Kidney capillary endothelial cell (primary cell): ENCODE data around the gene SYN1.
A peak's percentile ranks its signal among the peaks of the same experiment; 100 is the strongest.
"Not testable (repeated sequence)": the region's sequence is repeated elsewhere in the genome, so short reads cannot be mapped to it uniquely, and the experiment has no call there.

ENCODE experiments used
- DNase-seq: peaks from one replicate; pipeline ENCODE4 v3.0.0-alpha.2; 2018; ENCODE audit warnings: low spot score

SYN1 gene

DNA sequence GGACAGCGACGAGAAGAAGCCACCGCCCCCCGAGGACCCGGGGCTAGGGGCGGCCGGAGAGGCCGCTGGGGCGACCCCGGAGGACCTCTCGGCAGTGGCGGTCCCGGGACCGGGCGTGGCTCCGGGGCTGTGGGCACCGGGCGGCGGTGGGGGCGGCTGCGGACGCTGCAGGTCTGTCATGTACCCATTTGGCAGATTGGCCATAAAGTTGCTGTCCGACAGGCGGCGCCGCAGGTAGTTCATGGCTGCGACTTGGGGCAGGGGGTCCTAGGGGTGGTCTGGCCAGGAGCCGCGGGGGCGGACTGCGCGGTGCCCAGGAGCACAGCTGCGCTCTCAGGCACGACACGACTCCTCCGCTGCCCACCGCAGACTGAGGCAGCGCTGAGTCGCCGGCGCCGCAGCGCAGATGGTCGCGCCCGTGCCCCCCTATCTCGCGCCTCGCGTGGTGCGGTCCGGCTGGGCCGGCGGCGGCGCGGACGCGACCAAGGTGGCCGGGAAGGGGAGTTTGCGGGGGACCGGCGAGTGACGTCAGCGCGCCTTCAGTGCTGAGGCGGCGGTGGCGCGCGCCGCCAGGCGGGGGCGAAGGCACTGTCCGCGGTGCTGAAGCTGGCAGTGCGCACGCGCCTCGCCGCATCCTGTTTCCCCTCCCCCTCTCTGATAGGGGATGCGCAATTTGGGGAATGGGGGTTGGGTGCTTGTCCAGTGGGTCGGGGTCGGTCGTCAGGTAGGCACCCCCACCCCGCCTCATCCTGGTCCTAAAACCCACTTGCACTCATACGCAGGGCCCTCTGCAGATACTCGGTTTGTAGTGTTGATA lies at the start of gene SYN1:
Gene SYN1, minus strand, starts transcription at position 372 of the 817 bp plus-strand sequence. Its CDS starts 129 bp downstream, at position 243.
- peak; percentile 60 for DNase-seq

- DNase-seq: not testable (repeated sequence)
These were observed 46.1 kb upstream of the SYN1 start for GRCh38 chrX:47665797-47666196.

GRCh38 chrX:47664737-47665136 lies 45.1 kb upstream of the SYN1 start:
- no peak for DNase-seq

- peak; percentile 42 for DNase-seq
These were observed 42.5 kb upstream of the SYN1 start for GRCh38 chrX:47662144-47662657.

GRCh38 chrX:47661539-47661938 lies 41.9 kb upstream of the SYN1 start:
- no peak for DNase-seq

GRCh38 chrX:47659421-47659726 lies 39.7 kb upstream of the SYN1 start:
- no peak for DNase-seq

GRCh38 chrX:47658684-47659420 lies 39.2 kb upstream of the SYN1 start, which contains the start of gene UXT:
TSS of gene UXT (minus strand) at chrX:47659180. CDS start at chrX:47658927, 253 bp downstream.
- DNase-seq: peak; percentile 70

GRCh38 chrX:47658301-47658683 lies 38.6 kb upstream of the SYN1 start:
- DNase-seq: no peak

DNA sequence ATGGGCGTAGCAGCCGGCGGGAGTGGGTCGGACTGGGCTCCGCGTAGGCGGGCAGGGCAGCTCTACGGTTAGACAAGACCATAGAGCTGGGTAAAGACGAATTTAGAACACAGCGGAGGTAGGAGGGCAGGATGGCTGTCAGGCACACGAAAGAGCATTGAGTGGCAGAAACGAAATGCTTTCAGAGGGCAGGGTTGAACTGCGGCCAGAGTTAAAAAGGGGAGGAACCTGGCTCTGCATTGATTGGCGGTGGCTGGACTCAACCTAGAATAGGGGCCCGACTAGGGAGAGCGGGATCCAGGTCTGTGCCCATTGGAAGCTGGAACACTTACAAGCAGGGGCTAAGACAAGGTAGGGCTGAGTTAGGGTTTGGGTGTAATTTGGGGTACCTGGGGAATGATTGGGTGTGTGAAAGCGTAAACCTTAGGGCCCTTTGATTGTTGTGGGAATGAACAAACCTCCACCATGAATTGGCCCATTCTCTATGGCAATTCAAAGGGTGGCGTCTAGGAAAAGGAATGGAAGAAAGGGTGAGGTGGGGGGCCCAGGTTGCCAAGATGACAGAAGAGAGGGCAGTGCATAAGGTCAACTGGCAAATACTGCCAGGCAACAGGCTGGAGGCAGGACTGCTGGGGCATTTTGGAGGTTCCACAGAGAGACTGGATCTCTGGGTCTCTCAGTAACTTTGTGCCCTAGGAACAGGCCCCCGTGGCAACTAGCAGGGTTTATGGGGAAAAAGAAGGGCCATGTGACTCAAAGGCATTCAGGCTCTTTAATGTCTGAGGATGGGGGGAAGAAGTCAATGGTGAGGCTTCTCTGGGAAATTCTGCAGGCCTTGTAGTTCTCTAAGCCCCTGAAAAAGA lies 31.6 kb upstream of the SYN1 start:
- DNase-seq: no peak

GRCh38 chrX:47650164-47651042 lies 30.7 kb upstream of the SYN1 start, which contains the start of gene ELK1:
TSS of gene ELK1 (minus strand) at chrX:47650563. CDS start at chrX:47641441, 9,122 bp downstream.
- DNase-seq: peak; percentile 75

DNA sequence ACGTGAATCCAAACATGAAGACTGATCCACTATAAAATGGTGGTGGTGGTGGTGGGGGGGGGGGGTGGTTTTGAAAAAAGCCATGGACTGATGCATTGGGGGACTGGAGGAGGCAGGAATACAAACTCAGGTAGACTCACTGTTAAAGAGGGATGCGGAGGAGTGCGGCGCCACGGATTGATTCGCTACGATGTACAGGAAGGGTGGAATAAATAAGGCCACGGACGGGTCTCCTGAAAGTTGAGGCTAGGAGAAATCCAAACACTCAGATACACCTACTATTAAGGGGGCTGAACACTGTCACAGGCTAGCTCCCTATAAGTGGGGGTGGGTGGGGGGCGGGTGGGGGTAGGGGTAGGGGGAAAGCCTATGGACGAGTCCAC lies 30.1 kb upstream of the SYN1 start:
- DNase-seq: no peak

GRCh38 chrX:47649271-47649670 lies 29.6 kb upstream of the SYN1 start:
- no peak for DNase-seq

GRCh38 chrX:47648376-47648775 lies 28.7 kb upstream of the SYN1 start:
- no peak for DNase-seq

DNA sequence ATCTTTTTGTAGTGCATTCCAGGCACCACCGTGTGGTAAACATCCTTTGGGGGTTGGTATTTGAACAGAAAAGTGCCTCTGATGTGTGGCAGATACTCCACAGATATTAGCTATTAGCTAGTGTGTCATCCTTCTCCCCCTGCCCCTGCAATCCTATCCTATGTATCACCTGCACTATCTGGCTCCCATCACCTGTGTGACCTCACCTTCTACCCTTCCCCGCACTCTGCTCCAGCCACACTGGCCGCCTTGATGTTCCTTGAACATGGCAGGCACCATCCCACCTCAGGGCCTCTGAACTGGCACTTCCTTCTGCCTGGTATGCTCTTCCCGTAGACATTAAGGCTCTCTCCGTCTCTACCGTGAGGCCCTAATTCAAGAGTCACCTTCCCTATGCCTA lies 27.0 kb upstream of the SYN1 start:
- DNase-seq: no peak

- no peak for DNase-seq
These were observed 25.9 kb upstream of the SYN1 start for GRCh38 chrX:47645530-47645929.

DNA sequence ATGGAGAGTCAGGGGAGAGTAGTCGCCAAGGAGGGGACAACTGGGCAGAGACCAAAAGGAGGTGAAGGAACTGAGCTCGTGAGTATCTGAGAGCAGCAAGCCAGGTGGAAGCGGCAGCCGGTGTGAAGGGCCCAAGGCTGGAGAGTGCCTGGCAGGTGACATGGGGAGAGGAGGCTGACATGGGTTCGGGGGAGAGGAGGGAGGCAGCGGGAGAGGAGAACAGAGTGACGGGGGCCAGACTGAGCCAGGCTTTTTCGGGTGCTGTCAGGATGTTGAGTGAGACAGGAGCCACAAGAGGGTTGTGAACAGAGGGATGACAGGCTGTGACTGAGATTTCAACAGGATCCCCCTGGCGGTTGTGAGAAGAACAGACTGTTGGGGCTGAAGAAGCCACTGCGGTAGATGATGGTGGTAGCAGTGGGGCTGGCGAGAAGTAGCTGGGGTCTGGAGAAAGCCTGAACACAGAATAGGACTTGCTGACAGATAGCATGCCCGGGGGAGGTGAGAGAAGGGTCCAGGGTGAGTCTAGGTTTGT lies 25.0 kb upstream of the SYN1 start:
- no peak for DNase-seq

DNA sequence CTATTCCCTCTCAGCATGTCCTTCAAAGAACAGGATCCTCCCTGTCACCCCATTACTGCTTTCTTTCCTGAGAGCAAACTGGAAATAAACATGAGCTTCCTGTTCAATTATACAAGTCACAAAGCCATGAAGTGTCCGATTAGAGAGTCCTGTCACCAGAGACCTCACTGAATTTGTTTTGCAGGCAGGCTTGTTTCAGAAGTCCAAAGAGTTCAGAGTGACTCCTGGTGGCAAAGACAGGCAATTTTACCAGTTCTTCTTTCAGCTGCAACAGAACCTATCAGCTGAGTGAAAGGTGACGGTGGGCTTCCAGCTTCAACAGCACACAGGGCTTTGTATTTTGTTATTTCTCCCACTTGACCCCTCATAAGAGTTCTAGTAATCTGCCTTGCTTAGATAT lies 24.3 kb upstream of the SYN1 start:
- peak; percentile 14 for DNase-seq

DNA sequence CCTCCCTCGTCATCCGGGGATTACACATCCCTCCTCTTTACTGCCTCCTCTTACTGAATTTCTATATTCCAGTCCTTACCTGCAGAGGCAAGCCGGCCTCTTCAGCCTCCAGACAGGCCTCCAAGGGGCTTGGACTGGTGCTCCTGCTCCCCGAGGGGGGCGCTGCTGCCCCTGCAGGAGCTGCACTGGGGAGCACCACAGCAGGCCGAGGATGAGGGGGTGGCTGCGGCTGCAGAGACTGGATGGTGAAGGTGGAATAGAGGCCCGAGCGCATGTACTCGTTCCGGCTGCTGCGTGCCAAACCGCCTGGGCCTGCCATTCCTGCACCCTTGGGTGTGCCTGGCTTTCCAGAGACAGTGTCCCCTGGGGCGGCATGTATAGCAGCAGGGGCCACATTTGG lies 19.2 kb upstream of the SYN1 start:
- no peak for DNase-seq

- DNase-seq: no peak
These were observed 18.0 kb upstream of the SYN1 start for GRCh38 chrX:47637546-47638195.

DNA sequence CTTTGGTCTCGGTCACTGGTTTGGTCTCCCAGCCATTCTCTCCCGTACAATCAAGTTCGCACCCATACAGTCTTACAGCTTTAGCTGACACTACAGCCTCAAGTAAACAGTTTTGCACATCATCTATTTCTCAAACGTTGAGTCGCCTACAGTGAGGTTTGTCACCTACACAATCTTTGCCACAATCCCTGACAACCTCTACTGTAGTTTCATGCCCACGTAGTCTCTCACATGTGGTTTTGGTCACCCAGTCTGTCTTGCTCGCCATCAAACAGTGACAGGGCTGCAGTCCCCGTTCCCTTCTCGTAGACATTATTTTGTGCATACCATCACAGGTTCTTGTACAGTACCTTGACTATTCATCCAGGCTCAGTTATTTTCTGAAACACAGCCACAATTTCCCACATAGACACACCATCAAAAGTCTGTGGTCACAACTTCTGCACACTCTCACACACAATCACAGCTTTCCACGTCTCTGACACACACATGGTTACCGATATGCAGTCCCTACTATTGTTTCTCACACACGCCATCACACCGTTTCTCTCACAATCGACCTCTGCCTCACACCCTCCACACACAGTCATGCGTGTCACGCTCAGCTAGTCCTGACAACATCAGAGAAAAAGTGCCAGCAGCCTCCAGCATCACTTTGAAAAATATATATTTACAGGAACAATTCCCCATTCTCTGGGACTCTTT lies 15.4 kb upstream of the SYN1 start:
- no peak for DNase-seq
